GM12864 (cell line): ENCODE measurements around the gene SRSF8.

Source experiments
- DNase-seq: peaks from one replicate; pipeline ENCODE4 v3.0.0-alpha.2; 2011; ENCODE audit warnings: low read depth
- H3K4me3 ChIP-seq: 2 replicates; pipeline ENCODE4 v1.5.1; 2011; ENCODE audit warnings: mild to moderate bottlenecking, low read depth, low read length, control low read depth
- CTCF ChIP-seq: IDR thresholded peaks from 2 replicates; pipeline ENCODE4 v1.5.1; 2011; ENCODE audit warnings: low read depth, mild to moderate bottlenecking, moderate library complexity, low read length, control low read depth, inconsistent platforms; ENCODE audit errors: missing control alignments

The SRSF8 gene

GRCh38 chr11:95081412-95081811 lies 14.7 kb downstream of the SRSF8 start:
- no peak overlapping the region for H3K4me3 ChIP-seq
- no peak for TF ChIP-seq CTCF
- no peak for DNase-seq

GRCh38 chr11:95082576-95083001 lies 15.9 kb downstream of the SRSF8 start:
- DNase-seq, result no peak
- TF ChIP-seq CTCF, result no peak
- H3K4me3 ChIP-seq, result no peak overlapping the region

DNA sequence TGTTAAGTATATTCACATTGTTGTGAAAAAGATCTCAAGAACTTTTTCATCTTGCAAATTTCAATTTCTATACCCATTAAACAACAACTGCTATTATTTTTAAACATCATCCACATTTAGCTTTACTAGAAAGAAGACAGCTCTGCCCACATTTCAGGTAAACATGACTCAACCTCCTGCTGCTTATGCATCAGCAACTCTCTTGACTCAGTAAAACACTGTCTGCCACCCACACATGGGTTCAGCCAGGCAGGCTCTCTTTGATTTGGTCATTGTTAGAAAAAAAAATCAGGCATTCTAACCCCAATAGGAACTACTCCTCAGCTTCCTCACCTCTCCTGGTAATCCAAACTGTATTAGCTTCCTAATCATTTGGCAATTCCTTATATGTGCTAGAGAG lies 17.8 kb downstream of the SRSF8 start:
- no peak for DNase-seq
- H3K4me3 ChIP-seq, result no peak overlapping the region
- TF ChIP-seq CTCF, result no peak

DNA sequence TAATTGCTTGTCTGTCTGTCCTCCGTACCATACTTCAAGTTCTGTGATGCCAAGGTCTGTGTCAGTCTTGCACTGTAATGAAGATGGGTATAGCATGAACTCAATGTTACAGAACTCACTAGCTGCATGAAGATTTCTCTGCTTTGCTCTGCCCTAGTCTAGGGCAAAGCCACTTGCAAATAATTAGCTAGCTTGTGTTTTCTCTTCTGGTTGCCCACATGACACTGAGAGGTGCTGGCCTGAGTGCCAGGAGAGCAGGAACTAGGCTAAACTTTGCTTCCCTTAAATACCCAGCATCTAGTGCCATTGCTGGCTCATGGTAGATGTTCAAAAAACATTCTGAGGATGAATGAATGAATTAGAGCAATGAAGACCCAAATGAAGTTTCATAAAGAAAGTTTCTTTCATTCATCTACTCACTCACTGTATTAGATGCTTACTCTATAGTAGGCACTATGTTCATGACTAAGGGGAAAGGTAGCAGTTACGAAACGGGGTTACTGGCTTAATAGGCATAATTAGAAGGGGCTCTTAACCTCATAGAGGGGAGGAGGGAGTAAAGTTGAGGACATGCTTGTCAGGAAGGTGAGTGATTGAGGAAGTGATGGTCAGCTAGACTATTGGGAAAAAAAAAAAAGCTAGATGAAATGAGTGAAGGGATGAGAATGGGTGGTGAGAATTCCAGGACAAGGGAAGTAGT lies 18.5 kb downstream of the SRSF8 start:
- H3K4me3 ChIP-seq, result no peak overlapping the region
- no peak for DNase-seq
- TF ChIP-seq CTCF, result no peak

- H3K4me3 ChIP-seq, result no peak overlapping the region
- no peak for TF ChIP-seq CTCF
- no peak for DNase-seq
Observed at GRCh38 chr11:95086151-95086550, 19.4 kb downstream of the SRSF8 start.

DNA sequence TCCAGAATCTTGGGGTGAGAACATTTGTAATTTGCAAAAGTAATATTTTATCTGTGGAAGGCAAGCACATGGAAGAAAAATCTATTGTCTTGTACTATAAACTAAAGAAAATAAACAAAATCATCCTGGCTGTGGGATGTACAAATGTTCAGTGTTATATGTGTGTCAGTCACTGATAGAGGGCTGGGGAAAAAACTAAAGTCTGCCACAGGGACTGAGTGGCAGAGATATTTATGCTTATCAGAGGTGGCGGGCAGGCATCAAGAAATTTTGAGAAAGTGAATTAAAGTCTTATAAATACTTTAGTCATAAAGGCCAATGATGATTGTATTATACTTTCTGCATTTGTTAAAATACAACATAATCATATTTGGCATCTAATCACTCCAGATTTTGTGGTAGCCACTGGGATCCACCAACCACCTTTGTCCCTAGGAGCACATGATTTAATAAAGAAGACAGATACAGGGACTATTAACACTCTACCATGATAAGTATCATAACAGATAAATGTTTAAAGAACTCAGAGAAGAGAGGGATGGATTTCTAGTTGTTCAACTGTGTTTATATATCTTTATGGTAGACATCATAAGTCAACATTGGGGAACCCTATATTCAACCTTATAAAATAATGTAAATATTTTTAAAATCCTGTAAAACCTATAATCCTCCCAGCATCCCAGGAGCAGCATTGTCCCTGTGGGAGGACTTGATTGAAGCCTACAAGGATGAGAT lies 20.3 kb downstream of the SRSF8 start:
- DNase-seq, result no peak
- TF ChIP-seq CTCF, result no peak
- no peak overlapping the region for H3K4me3 ChIP-seq
